ENCODE measurements around the gene VPS33A.

DNA sequence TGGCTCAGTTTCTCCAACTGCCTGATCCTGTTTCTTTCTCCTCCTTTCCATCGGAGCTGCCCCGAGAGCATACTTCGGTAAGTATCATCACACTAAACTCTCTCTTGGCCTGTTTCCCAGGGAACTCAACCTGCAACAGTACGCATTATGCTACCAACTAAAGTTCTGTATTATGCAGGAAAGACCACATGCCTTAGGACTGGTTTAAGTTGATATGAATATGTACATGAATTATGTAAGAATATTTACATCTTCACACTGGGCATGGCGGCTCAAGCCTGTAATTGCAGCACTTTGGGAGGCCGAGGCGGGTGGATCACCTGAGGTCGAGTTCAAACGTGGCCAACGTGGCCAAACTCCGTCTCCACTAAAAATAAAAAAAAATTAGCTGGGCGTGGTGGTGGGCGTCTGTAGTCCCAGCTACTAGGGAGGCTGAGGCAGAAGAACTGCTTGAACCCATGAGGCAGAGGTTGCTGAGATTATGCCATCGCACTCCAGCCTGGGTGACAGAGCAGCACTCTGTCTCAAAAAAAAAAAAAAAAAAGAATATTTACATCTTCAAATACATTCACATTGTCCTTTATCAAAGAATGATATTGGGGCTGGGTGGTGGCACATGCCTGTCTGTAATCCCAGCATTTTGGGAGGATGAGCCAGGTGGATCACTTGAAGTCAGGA lies 31.9 kb upstream of the VPS33A start:
- TF ChIP-seq CREB1 (IDR thresholded peaks at IDR 0.05; ENCODE audit: low read depth), result no peak
- TF ChIP-seq ETV6 (conservative IDR thresholded peaks at IDR 0.05 in 1 of 2, IDR thresholded peaks at IDR 0.05 in 1 of 2; ENCODE audit: borderline replicate concordance in 1 of 2, low read depth in 1 of 2), result no peak
- TF ChIP-seq EP300 (IDR thresholded peaks at IDR 0.05; ENCODE audit: borderline replicate concordance in 1 of 2, control insufficient read depth in 1 of 2, low read depth in 2 of 2, low read length in 2 of 2), result no peak
- TF ChIP-seq, protein P1, sequence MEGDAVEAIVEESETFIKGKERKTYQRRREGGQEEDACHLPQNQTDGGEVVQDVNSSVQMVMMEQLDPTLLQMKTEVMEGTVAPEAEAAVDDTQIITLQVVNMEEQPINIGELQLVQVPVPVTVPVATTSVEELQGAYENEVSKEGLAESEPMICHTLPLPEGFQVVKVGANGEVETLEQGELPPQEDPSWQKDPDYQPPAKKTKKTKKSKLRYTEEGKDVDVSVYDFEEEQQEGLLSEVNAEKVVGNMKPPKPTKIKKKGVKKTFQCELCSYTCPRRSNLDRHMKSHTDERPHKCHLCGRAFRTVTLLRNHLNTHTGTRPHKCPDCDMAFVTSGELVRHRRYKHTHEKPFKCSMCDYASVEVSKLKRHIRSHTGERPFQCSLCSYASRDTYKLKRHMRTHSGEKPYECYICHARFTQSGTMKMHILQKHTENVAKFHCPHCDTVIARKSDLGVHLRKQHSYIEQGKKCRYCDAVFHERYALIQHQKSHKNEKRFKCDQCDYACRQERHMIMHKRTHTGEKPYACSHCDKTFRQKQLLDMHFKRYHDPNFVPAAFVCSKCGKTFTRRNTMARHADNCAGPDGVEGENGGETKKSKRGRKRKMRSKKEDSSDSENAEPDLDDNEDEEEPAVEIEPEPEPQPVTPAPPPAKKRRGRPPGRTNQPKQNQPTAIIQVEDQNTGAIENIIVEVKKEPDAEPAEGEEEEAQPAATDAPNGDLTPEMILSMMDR (IDR thresholded peaks at IDR 0.05 in 2 of 3, conservative IDR thresholded peaks at IDR 0.05 in 1 of 3; ENCODE audit: control insufficient read depth in 2 of 3, extremely low read depth in 1 of 3, insufficient read depth in 1 of 3, low read depth in 3 of 3, low read length in 3 of 3), result no peak
- no peak for TF ChIP-seq POLR2A (IDR thresholded peaks at IDR 0.05; ENCODE audit: low read depth, low read length)
- no peak for TF ChIP-seq BRCA1 (IDR thresholded peaks at IDR 0.05; ENCODE audit: low read depth, low read length)
- no peak for TF ChIP-seq EZH2 (IDR thresholded peaks at IDR 0.05; ENCODE audit: borderline replicate concordance, control insufficient read depth, low read depth, low read length)
- TF ChIP-seq TAF1 (IDR thresholded peaks at IDR 0.05; ENCODE audit: borderline replicate concordance, low read depth, low read length), result no peak
